Thyroid gland (tissue), 4 donors: ENCODE results near the gene CRYZ. TPM values are rescaled to one million over a fixed set of nuclear protein-coding genes. Genes with fewer than 3 reads are reported as not detected.

Experiments used
- DNase-seq, 2 donors: peaks; one replicate each; pipeline ENCODE4 v3.0.0-alpha.2; 2019
- H3K27ac ChIP-seq, 3 donors: fragments of 200-600 bp; sonication (generic); 1 replicate in 2 of 3; 2 replicates in 1 of 3; pipeline ENCODE4 v1.5.1; 2016 to 2019; ENCODE audit warnings: mild to moderate bottlenecking in 1 of 3, moderate library complexity in 1 of 3
- H3K27me3 ChIP-seq: fragments of 200-600 bp; sonication (generic); one replicate; pipeline ENCODE4 v1.5.1; 2019
- H3K36me3 ChIP-seq, 2 donors: fragments of 200-600 bp; sonication (generic); one replicate each; pipeline ENCODE4 v1.5.1; 2016 to 2019
- H3K4me1 ChIP-seq, 2 donors: fragments of 200-600 bp; sonication (generic); one replicate each; pipeline ENCODE4 v1.5.1; 2017 to 2019
- H3K4me3 ChIP-seq, 3 donors: fragments of 200-600 bp; sonication (generic); replicated peaks in 1 of 3; 1 replicate in 2 of 3; 2 replicates in 1 of 3; pipeline ENCODE4 v1.5.1; 2016; ENCODE audit warnings: mild to moderate bottlenecking in 1 of 3
- H3K9me3 ChIP-seq: fragments of 200-600 bp; sonication (generic); one replicate; pipeline ENCODE4 v1.5.1; 2017
- POLR2A ChIP-seq, 2 donors: fragments of 450-650 bp; IDR thresholded peaks; one replicate each; pipeline ENCODE4 v1.6.1; 2017; ENCODE audit warnings: antibody characterized with exemption in 2 of 2, mild to moderate bottlenecking in 2 of 2, moderate library complexity in 1 of 2
- WGBS, 2 donors: methylation state at CpG; one replicate each; pipeline ENCODE4 v1.1.5; 2017; 5-methylcytosine and 5-hydroxymethylcytosine counted together
- intact Hi-C: fragments of 100-400 bp; cut with DNase I; formaldehyde crosslinking; loops from one replicate; pipeline ENCODE4 v1.15.1; 2023
- total RNA-seq, 4 donors: library from RNA; depleted of rRNA; stranded (reverse); fragments of >200 nt; gene quantifications; one replicate each; pipeline ENCODE4 v1.2.3, GENCODE V29; 2016
- TF ChIP-seq, protein P1 (sequence below), 6 experiments: fragments of 200-600 bp in 3 of 6; fragments of 450-650 bp in 3 of 6; sonication (generic) in 3 of 6; IDR thresholded peaks; one replicate each; pipeline ENCODE4 v1.5.1; 2016 to 2019; ENCODE audit warnings: antibody characterized with exemption in 6 of 6, mild to moderate bottlenecking in 2 of 6, inconsistent platforms in 1 of 6, moderate library complexity in 1 of 6

Gene CRYZ
- total RNA-seq, 4 donors from 2014 or later = 45.3 to 92.1 (median 58.0) TPM

DNA sequence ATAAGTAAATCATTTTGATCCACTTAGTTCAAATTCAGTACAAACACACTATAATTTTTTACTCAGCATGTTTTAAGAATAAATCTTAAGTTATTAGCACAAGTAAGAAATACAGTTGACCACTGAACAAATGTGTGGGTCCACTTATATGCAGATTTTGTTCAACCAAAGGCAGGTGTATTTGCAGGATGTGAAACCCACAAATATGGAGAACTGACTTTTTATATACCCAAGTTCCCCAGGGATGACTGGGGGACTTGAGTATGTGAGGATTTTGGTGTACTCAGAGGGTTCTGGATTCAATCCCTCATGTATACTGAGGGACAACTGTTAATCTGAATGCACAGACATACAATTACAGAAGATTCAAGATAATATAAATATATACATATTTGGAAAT lies 33.5 kb downstream of the CRYZ start:
- TF ChIP-seq POLR2A (IDR thresholded peaks at IDR 0.05) = no peak
- TF ChIP-seq, protein P1, sequence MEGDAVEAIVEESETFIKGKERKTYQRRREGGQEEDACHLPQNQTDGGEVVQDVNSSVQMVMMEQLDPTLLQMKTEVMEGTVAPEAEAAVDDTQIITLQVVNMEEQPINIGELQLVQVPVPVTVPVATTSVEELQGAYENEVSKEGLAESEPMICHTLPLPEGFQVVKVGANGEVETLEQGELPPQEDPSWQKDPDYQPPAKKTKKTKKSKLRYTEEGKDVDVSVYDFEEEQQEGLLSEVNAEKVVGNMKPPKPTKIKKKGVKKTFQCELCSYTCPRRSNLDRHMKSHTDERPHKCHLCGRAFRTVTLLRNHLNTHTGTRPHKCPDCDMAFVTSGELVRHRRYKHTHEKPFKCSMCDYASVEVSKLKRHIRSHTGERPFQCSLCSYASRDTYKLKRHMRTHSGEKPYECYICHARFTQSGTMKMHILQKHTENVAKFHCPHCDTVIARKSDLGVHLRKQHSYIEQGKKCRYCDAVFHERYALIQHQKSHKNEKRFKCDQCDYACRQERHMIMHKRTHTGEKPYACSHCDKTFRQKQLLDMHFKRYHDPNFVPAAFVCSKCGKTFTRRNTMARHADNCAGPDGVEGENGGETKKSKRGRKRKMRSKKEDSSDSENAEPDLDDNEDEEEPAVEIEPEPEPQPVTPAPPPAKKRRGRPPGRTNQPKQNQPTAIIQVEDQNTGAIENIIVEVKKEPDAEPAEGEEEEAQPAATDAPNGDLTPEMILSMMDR (IDR thresholded peaks at IDR 0.05) = no peak
- intact Hi-C loops = no loop called here
- no peak for DNase-seq
- H3K27ac ChIP-seq = no peak overlapping the region
- H3K9me3 ChIP-seq = no peaks in the 10 kb centered on the region
- no peak overlapping the region for H3K4me3 ChIP-seq
- H3K36me3 ChIP-seq = peaks cover 0 to 1% of the 10 kb centered on the region in 2 donors
- peaks cover 5 to 8% of the 10 kb centered on the region in 2 donors for H3K4me1 ChIP-seq
- no peaks in the 10 kb centered on the region for H3K27me3 ChIP-seq

DNA sequence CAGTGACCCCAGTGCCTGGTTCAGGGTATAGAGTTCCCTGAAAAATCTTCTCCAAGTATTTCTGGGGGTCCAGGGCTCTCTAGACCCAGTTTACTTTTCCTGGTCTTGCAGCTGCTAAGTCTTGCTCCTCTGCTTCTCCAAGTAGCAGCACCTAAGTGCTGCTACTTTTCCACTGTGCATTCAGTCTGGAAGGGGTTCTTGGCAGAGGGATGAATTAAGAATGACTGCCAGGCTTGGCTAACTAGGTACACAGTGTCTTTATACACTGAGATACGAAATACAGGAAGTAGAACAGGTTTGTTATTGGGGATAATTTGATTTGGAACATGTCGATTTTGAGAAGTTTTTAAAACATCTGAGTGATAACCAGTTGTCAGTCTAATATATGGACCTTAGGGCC lies 35.0 kb downstream of the CRYZ start:
- Histone ChIP-seq H3K9me3 (no peaks in the 10 kb centered on the region), H3K27me3 (no peaks in the 10 kb centered on the region), H3K27ac (peak overlapping the region; percentile 15 to 70 (median 64)), H3K36me3 (no peaks in the 10 kb centered on the region), H3K4me3 (no peak overlapping the region), H3K4me1 (peaks cover 5 to 8% of the 10 kb centered on the region in 2 donors)
- intact Hi-C loops = no loop called here
- DNase-seq = peak; percentile 50 to 60
- TF ChIP-seq POLR2A (IDR thresholded peaks at IDR 0.05) = no peak
- TF ChIP-seq, protein P1 (IDR thresholded peaks at IDR 0.05) = no peak
- 33 to 35% methylated on average over 2 of the region's 2 CpGs for WGBS, 2 donors

DNA sequence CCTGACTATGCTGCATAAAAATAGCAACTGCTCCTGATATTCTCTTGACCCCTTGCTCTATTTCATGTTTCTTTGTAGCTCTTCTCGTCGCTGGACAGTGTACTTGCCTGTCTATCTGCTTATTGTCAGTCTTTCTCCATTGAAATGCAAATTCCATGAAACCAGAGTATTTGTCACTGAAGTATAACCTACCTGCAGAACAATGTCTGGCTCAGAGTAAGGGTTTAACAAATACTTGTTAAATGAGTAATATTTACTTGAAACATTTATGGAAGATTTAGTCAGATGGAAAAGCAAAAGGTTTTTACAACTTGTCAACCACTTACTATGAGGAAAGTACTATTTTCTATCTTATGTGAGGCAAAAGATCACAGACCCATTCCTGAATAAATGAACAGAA lies 39.4 kb downstream of the CRYZ start:
- TF ChIP-seq POLR2A (IDR thresholded peaks at IDR 0.05) = no peak
- TF ChIP-seq, protein P1 (IDR thresholded peaks at IDR 0.05) = no peak
- Histone ChIP-seq H3K4me3 (no peak overlapping the region), H3K9me3 (no peaks in the 10 kb centered on the region), H3K27me3 (no peaks in the 10 kb centered on the region), H3K4me1 (peaks cover 8 to 9% of the 10 kb centered on the region in 2 donors), H3K27ac (no peak overlapping the region), H3K36me3 (no peaks in the 10 kb centered on the region)
- intact Hi-C loops = no loop called here
- 78 to 79% methylated on average over 2 of the region's 2 CpGs for WGBS, 2 donors
- no peak for DNase-seq

DNA sequence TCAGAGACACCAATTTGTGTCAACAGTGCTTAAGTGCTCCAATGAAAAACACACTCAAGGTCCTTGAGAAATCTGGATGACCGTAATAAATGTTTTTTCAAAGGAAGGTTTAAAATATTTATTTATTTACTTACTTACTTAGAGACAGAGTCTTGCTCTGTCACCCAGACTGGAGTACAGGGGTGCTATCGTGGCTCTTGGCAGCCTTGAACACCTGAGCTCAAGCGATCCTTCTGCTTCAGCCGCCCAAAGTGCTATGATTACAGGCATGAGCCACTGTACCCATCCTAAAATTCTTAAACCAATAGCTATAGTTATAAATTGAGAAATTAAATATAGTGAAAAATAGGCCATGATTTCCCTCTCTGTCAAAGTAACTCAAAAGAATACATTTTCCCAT lies 41.9 kb downstream of the CRYZ start:
- Histone ChIP-seq H3K4me1 (peaks cover 0 to 7% of the 10 kb centered on the region in 2 donors), H3K9me3 (no peaks in the 10 kb centered on the region), H3K4me3 (no peak overlapping the region), H3K27me3 (no peaks in the 10 kb centered on the region), H3K36me3 (no peaks in the 10 kb centered on the region), H3K27ac (no peak overlapping the region)
- TF ChIP-seq, protein P1 (IDR thresholded peaks at IDR 0.05) = no peak
- no peak for TF ChIP-seq POLR2A (IDR thresholded peaks at IDR 0.05)
- WGBS, 2 donors = 64 to 66% methylated on average over 4 of the region's 4 CpGs
- DNase-seq = no peak
- intact Hi-C loops = no loop called here

DNA sequence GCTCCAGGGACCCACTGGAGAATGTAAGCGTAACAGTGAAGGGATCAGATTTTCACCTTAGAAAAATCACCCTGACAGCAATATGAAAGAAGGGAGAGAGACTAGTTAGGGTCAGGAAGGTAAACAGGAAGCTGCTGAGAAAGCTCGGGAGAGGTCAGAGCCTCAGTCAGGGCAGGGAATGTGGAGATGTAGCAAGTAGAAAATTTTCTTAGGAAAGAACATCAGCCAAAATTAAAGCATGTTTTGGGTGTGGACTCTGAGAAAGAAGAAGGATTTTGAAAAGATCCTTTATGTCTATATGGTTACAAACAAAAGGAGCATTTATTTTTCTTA lies 42.5 kb downstream of the CRYZ start:
- WGBS, 2 donors = 3 to 57% methylated on average over 2 of the region's 2 CpGs
- H3K4me3 ChIP-seq = no peak overlapping the region
- DNase-seq = no peak
- peaks cover 0 to 7% of the 10 kb centered on the region in 2 donors for H3K4me1 ChIP-seq
- no peak for TF ChIP-seq POLR2A (IDR thresholded peaks at IDR 0.05)
- TF ChIP-seq, protein P1 (IDR thresholded peaks at IDR 0.05) = no peak
- intact Hi-C loops = no loop called here
- H3K27ac ChIP-seq = peak overlapping the region in 1 of 3 donors; percentile 26
- H3K9me3 ChIP-seq = no peaks in the 10 kb centered on the region
- no peaks in the 10 kb centered on the region for H3K27me3 ChIP-seq
- no peaks in the 10 kb centered on the region for H3K36me3 ChIP-seq
